GM20000 (cell line): Measurements from ENCODE around the gene GPM6B.

ENCODE experiments used
- DNase-seq: peaks from one replicate; pipeline ENCODE4 v3.0.0; 2012; ENCODE audit warnings: low spot score
- CTCF ChIP-seq: IDR thresholded peaks from 2 replicates; pipeline ENCODE4 v1.5.1; 2012; ENCODE audit warnings: mild to moderate bottlenecking, control low read depth; ENCODE audit errors: extremely low read depth, missing control alignments

The GPM6B gene

GRCh38 chrX:13798184-13798583 is 18.7 kb downstream of the GPM6B start:
- no peak for TF ChIP-seq CTCF
- DNase-seq: no peak

GRCh38 chrX:13797512-13797911 is 19.4 kb downstream of the GPM6B start:
- no peak for TF ChIP-seq CTCF
- no peak for DNase-seq

- no peak for DNase-seq
- TF ChIP-seq CTCF: no peak
These were observed 22.5 kb downstream of the GPM6B start for GRCh38 chrX:13794417-13794816.

GRCh38 chrX:13793897-13794296 is 23.0 kb downstream of the GPM6B start:
- DNase-seq: no peak
- TF ChIP-seq CTCF: no peak

- TF ChIP-seq CTCF: no peak
- no peak for DNase-seq
These were observed 25.3 kb downstream of the GPM6B start for GRCh38 chrX:13791559-13791958.

GRCh38 chrX:13791145-13791544 is 25.7 kb downstream of the GPM6B start:
- DNase-seq: no peak
- TF ChIP-seq CTCF: no peak

- DNase-seq: no peak
- TF ChIP-seq CTCF: no peak
These were observed 26.4 kb downstream of the GPM6B start for GRCh38 chrX:13790206-13791131.
